Natural killer cell (primary cell): ENCODE measurements around the gene C1orf115. TPM values are rescaled to one million over a fixed set of nuclear protein-coding genes. Genes with fewer than 3 reads are reported as not detected.

Source experiments
- ATAC-seq, 3 donors: fragments of 150-1000 bp in 2 of 3; fragments of 200-7000 bp in 1 of 3; cut with Tn5 transposase; 1 replicate in 1 of 3; 2 replicates in 2 of 3; pipeline ENCODE4 v1.10.0; 2021; ENCODE audit warnings: mild to moderate bottlenecking in 2 of 3, moderate library complexity in 2 of 3
- DNase-seq, 2 donors: peaks; one replicate each; pipeline versions ENCODE4 v3.0.0 to v3.0.0-alpha.2; 2013 to 2021; ENCODE audit warnings: mixed read lengths in 1 of 2
- H3K27ac ChIP-seq: one replicate; pipeline ENCODE4 v1.5.1; 2013; ENCODE audit warnings: mild to moderate bottlenecking, low read length
- H3K27me3 ChIP-seq: one replicate; pipeline ENCODE4 v1.6.1; 2013; ENCODE audit warnings: low read length; ENCODE audit not compliant: control insufficient read depth, insufficient read depth
- H3K36me3 ChIP-seq: one replicate; pipeline ENCODE4 v1.6.1; 2013; ENCODE audit warnings: low read length; ENCODE audit not compliant: control insufficient read depth, insufficient read depth
- H3K4me1 ChIP-seq: one replicate; pipeline ENCODE4 v1.6.1; 2013; ENCODE audit warnings: low read length; ENCODE audit not compliant: control insufficient read depth, insufficient read depth
- H3K4me3 ChIP-seq: one replicate; pipeline ENCODE4 v1.5.1; 2013; ENCODE audit warnings: low read length
- H3K9me3 ChIP-seq: one replicate; pipeline ENCODE4 v1.6.1; 2013; ENCODE audit warnings: low read length; ENCODE audit not compliant: control insufficient read depth, insufficient read depth
- H3K27ac Mint-ChIP-seq, 2 donors: one replicate each; pipeline ENCODE4 v1.8.0; 2022; ENCODE audit warnings: mild to moderate bottlenecking in 2 of 2, mixed read lengths in 2 of 2, moderate library complexity in 1 of 2
- H3K27me3 Mint-ChIP-seq, 2 donors: one replicate each; pipeline ENCODE4 v1.8.0; 2022; ENCODE audit warnings: low read depth in 2 of 2, mixed read lengths in 2 of 2
- H3K36me3 Mint-ChIP-seq: one replicate; pipeline ENCODE4 v1.8.0; 2022; ENCODE audit warnings: mixed read lengths
- H3K4me1 Mint-ChIP-seq, 2 donors: one replicate each; pipeline ENCODE4 v1.8.0; 2022; ENCODE audit warnings: mixed read lengths in 2 of 2
- H3K4me3 Mint-ChIP-seq: one replicate; pipeline ENCODE4 v1.8.0; 2022; ENCODE audit warnings: mild to moderate bottlenecking, moderate library complexity, mixed read lengths
- H3K9me3 Mint-ChIP-seq, 2 donors: one replicate each; pipeline ENCODE4 v1.8.0; 2022; ENCODE audit warnings: mixed read lengths in 2 of 2
- CTCF ChIP-seq: fragments of 200-600 bp; IDR thresholded peaks from one replicate; pipeline ENCODE4 v1.8.0; 2022; ENCODE audit warnings: antibody characterized with exemption
- WGBS: methylation state at CpG from one replicate; pipeline ENCODE4 v1.1.7; 2013; ENCODE audit warnings: missing lambda C conversion rate; ENCODE audit not compliant: insufficient coverage; 5-methylcytosine and 5-hydroxymethylcytosine counted together
- intact Hi-C: fragments of 100-400 bp; cut with micrococcal nuclease; formaldehyde crosslinking; loops from one replicate; pipeline ENCODE4 v1.14.2; 2022
- total RNA-seq, 4 donors: library from RNA; stranded (reverse); fragments of 120-200 nt in 1 of 4; gene quantifications; one replicate each; pipeline versions ENCODE4 v1.2.3 to v1.2.4, GENCODE V29; 2013 to 2022

C1orf115 gene
- total RNA-seq, 3 donors from 2014 or later (not counting 1 experiment from before 2014, with no cell fraction given) = 0.33 to 1.3 (median 0.75) TPM

- Mint-ChIP-seq H3K9me3 (no peaks in the 10 kb centered on the region), H3K36me3 (no peaks in the 10 kb centered on the region), H3K4me1 (peaks cover 0 to 2% of the 10 kb centered on the region in 2 donors), H3K27me3 (peaks cover 15 to 18% of the 10 kb centered on the region in 2 donors), H3K27ac (no peak overlapping the region), H3K4me3 (no peak overlapping the region)
- TF ChIP-seq CTCF = no peak
- no peak overlapping the region for H3K4me3 ChIP-seq
- H3K4me1 ChIP-seq = no peaks in the 10 kb centered on the region
- H3K36me3 ChIP-seq = no peaks in the 10 kb centered on the region
- no peak for DNase-seq
- no peaks in the 10 kb centered on the region for H3K27me3 ChIP-seq
- intact Hi-C loops = no loop called here
- 91% methylated on average over 10 of the region's 10 CpGs for WGBS
- H3K27ac ChIP-seq = no peak overlapping the region
- no peak for ATAC-seq
- H3K9me3 ChIP-seq = no peaks in the 10 kb centered on the region
These were observed 17.0 kb downstream of the C1orf115 start for GRCh38 chr1:220707160-220707559.

- Mint-ChIP-seq H3K27me3 (peaks cover 6 to 7% of the 10 kb centered on the region in 2 donors), H3K36me3 (no peaks in the 10 kb centered on the region), H3K9me3 (no peaks in the 10 kb centered on the region), H3K4me1 (no peaks in the 10 kb centered on the region), H3K4me3 (no peak overlapping the region), H3K27ac (no peak overlapping the region)
- H3K4me1 ChIP-seq = no peaks in the 10 kb centered on the region
- ATAC-seq (no peak), DNase-seq (no peak)
- intact Hi-C loops = no loop called here
- TF ChIP-seq CTCF = no peak
- H3K36me3 ChIP-seq = no peaks in the 10 kb centered on the region
- H3K27ac ChIP-seq = no peak overlapping the region
- H3K27me3 ChIP-seq = no peaks in the 10 kb centered on the region
- no peaks in the 10 kb centered on the region for H3K9me3 ChIP-seq
- H3K4me3 ChIP-seq = no peak overlapping the region
- 93% methylated on average over 4 of the region's 4 CpGs for WGBS
These were observed 18.1 kb downstream of the C1orf115 start for GRCh38 chr1:220708244-220708643.

- Histone ChIP-seq H3K27me3 (no peaks in the 10 kb centered on the region), H3K27ac (no peak overlapping the region), H3K4me1 (no peaks in the 10 kb centered on the region), H3K36me3 (no peaks in the 10 kb centered on the region), H3K4me3 (no peak overlapping the region), H3K9me3 (no peaks in the 10 kb centered on the region)
- ATAC-seq (no peak), DNase-seq (no peak)
- TF ChIP-seq CTCF = no peak
- 69% methylated on average over 8 of the region's 9 CpGs for WGBS
- Mint-ChIP-seq H3K36me3 (no peaks in the 10 kb centered on the region), H3K4me1 (no peaks in the 10 kb centered on the region), H3K4me3 (no peak overlapping the region), H3K27ac (no peak overlapping the region), H3K9me3 (no peaks in the 10 kb centered on the region), H3K27me3 (peaks cover under 1 to 3% of the 10 kb centered on the region in 2 donors)
- intact Hi-C loops = no loop called here
These were observed 19.0 kb downstream of the C1orf115 start for GRCh38 chr1:220708936-220709801.
